AG09319 (cell line): ENCODE data around the gene HDAC4.
A peak's percentile ranks its signal among the peaks of the same experiment; 100 is the strongest.

ENCODE experiments used
- DNase-seq: peaks from one replicate; pipeline ENCODE4 v3.0.0-alpha.2; 2010; ENCODE audit warnings: low read depth; ENCODE audit errors: extremely low read depth
- CTCF ChIP-seq: IDR thresholded peaks from 2 replicates; pipeline ENCODE4 v1.5.1; 2011; ENCODE audit warnings: low read depth, mild to moderate bottlenecking, inconsistent platforms, low read length, moderate library complexity

The HDAC4 gene

GRCh38 chr2:239230318-239231052 lies 170.3 kb downstream of the HDAC4 start:
- no peak for TF ChIP-seq CTCF
- DNase-seq = no peak

GRCh38 chr2:239229545-239230279 lies 171.1 kb downstream of the HDAC4 start:
- no peak for DNase-seq
- TF ChIP-seq CTCF = no peak

GRCh38 chr2:239227661-239228371 lies 173.0 kb downstream of the HDAC4 start:
- no peak for DNase-seq
- TF ChIP-seq CTCF = no peak

GRCh38 chr2:239226677-239227581 lies 173.9 kb downstream of the HDAC4 start:
- DNase-seq = no peak
- TF ChIP-seq CTCF = no peak

GRCh38 chr2:239225871-239226561 lies 174.8 kb downstream of the HDAC4 start:
- TF ChIP-seq CTCF = no peak; the same call in none of the 2 replicates
- DNase-seq = peak; percentile 44

- DNase-seq = no peak
- TF ChIP-seq CTCF = no peak
Observed at GRCh38 chr2:239225371-239225851, 175.4 kb downstream of the HDAC4 start.
